Pancreas (tissue), 10 donors: ENCODE data around the gene FBXO36. TPM values are rescaled to one million over a fixed set of nuclear protein-coding genes. Genes with fewer than 3 reads are reported as not detected.
"Not testable (repeated sequence)": the region's sequence is repeated elsewhere in the genome, so short reads cannot be mapped to it uniquely, and the experiment has no call there.

Experiments
- ATAC-seq, 4 donors: fragments of 200-7000 bp; cut with Tn5 transposase; one replicate each; pipeline versions ENCODE4 v1.8.0 to v1.9.1; 2020; ENCODE audit warnings: mild to moderate bottlenecking in 4 of 4, moderate library complexity in 4 of 4
- DNase-seq, 6 donors: peaks; one replicate each; pipeline ENCODE4 v3.0.0-alpha.2; 2020
- FAIRE-seq: peaks from 2 replicates; lab custom pipeline; 2012; peaks lifted over from hg19 to GRCh38; lab: Jason Lieb, UNC
- H3K27ac ChIP-seq, 4 donors: fragments of 200-600 bp; sonication (generic); 1 replicate in 3 of 4; 2 replicates in 1 of 4; pipeline versions ENCODE4 v1.5.0 to v1.8.0; 2020
- H3K27me3 ChIP-seq, 4 donors: fragments of 200-600 bp; one replicate each; pipeline ENCODE4 v1.8.0; 2021
- H3K36me3 ChIP-seq, 3 donors: fragments of 200-600 bp; sonication (generic) in 1 of 3; one replicate each; pipeline versions ENCODE4 v1.5.0 to v1.8.0; 2020 to 2021
- H3K4me1 ChIP-seq, 3 donors: fragments of 200-600 bp; one replicate each; pipeline ENCODE4 v1.8.0; 2021
- H3K4me3 ChIP-seq, 4 donors: fragments of 200-600 bp; sonication (generic) in 2 of 4; one replicate each; pipeline versions ENCODE4 v1.5.0 to v1.8.0; 2020 to 2021
- H3K9me3 ChIP-seq, 4 donors: fragments of 200-600 bp; one replicate each; pipeline ENCODE4 v1.8.0; 2021
- CTCF ChIP-seq, 4 donors: fragments of 200-600 bp; sonication (generic) in 3 of 4; IDR thresholded peaks; one replicate each; pipeline versions ENCODE4 v1.5.0 to v1.8.0; 2021; ENCODE audit warnings: antibody characterized with exemption in 4 of 4
- WGBS, 2 donors: extraction: QIAGEN DNeasy Blood & Tissue Kit; methylation state at CpG; one replicate each; pipeline ENCODE4 v1.1.7; 2013; 5-methylcytosine and 5-hydroxymethylcytosine counted together
- intact Hi-C, 3 donors: fragments of 100-400 bp; cut with DNase I; formaldehyde crosslinking; loops; one replicate each; pipeline versions ENCODE4 v1.11.1 to v1.14.2; 2022
- polyA plus RNA-seq, 2 donors: library from polyadenylated mRNA; stranded (reverse); fragments of 200-250 nt; gene quantifications; one replicate each; pipeline ENCODE4 v1.2.3, GENCODE V29; 2013
- total RNA-seq, 6 donors: library from RNA; stranded (reverse); fragmentation: NEBNext Ultra II Directional in 4 of 6; extraction: Animal tissue kit (Norgen Biotek cat#: 25700) in 4 of 6; gene quantifications; one replicate each; pipeline versions ENCODE4 v1.2.1 to v1.2.4, GENCODE V29; 2021 to 2023
- donor health status: healthy with polysubstance abuse.
- donor health status: DM: no; HTN: no; CAD: no; lungs with moderate emphysema.
- donor health status: DM: no; HTN: no; CAD: no.
- donor health status: control.
- donor health status: control.
- donor health status: Bipolar disorder and iron deficiency.
- donor health status: DM: yes; HTN: yes; CAD: no.
- donor health status: DM: no; HTN: no; CAD: no.
- donor health status: DM: no; HTN: no; CAD: no.
- donor health status: DM: yes; HTN: yes; CAD: no.

FBXO36 gene
- total and polyA plus RNA-seq, 8 donors: 0.84 to 1.8 (median 1.2) TPM

GRCh38 chr2:229900012-229900411 is 22.3 kb upstream of the FBXO36 start:
- Histone ChIP-seq H3K4me3 (no peak overlapping the region), H3K9me3 (no peaks in the 10 kb centered on the region), H3K27me3 (no peaks in the 10 kb centered on the region), H3K4me1 (peaks cover 0 to 8% (median 3%) of the 10 kb centered on the region in 3 donors), H3K36me3 (peaks cover 0 to 5% (median 0%) of the 10 kb centered on the region in 3 donors), H3K27ac (no peak overlapping the region)
- FAIRE-seq: no peak
- intact Hi-C loops: no loop called here
- DNase-seq: no peak
- no peak for ATAC-seq
- WGBS, 2 donors: 83 to 84% methylated on average over 3 of the region's 3 CpGs
- no peak for TF ChIP-seq CTCF (IDR thresholded peaks at IDR 0.05)

GRCh38 chr2:229900514-229900913 is 21.8 kb upstream of the FBXO36 start:
- H3K27ac ChIP-seq, FAIRE-seq, ATAC-seq, H3K36me3 ChIP-seq, H3K9me3 ChIP-seq, H3K4me1 ChIP-seq, DNase-seq, intact Hi-C loops, H3K4me3 ChIP-seq, H3K27me3 ChIP-seq: not testable (repeated sequence)
- 94 to 96% methylated on average over 9 of the region's 9 CpGs for WGBS, 2 donors

GRCh38 chr2:229901819-229902218 is 20.5 kb upstream of the FBXO36 start:
- WGBS, 2 donors: 63 to 64% methylated on average over 3 of the region's 3 CpGs
- TF ChIP-seq CTCF (IDR thresholded peaks at IDR 0.05): no peak

GRCh38 chr2:229903037-229903436 is 19.3 kb upstream of the FBXO36 start:
- H3K36me3 ChIP-seq: peaks cover 0 to 5% (median 5%) of the 10 kb centered on the region in 3 donors
- H3K27me3 ChIP-seq: no peaks in the 10 kb centered on the region
- H3K27ac ChIP-seq: no peak overlapping the region
- 44 to 49% methylated on average over 3 of the region's 3 CpGs for WGBS, 2 donors
- intact Hi-C loops: no loop called here
- no peak for TF ChIP-seq CTCF (IDR thresholded peaks at IDR 0.05)
- FAIRE-seq: no peak
- DNase-seq: no peak
- no peak overlapping the region for H3K4me3 ChIP-seq
- H3K4me1 ChIP-seq: peaks cover 0 to 8% (median 3%) of the 10 kb centered on the region in 3 donors
- ATAC-seq: no peak
- H3K9me3 ChIP-seq: no peaks in the 10 kb centered on the region

More at GRCh38 chr2:229901819-229902218, 20.5 kb upstream of the FBXO36 start:
- FAIRE-seq (no peak), DNase-seq (no peak), ATAC-seq (peak; percentile 66 to 83 (median 77))
- H3K27me3 ChIP-seq: no peaks in the 10 kb centered on the region
- peaks cover 0 to 5% (median 0%) of the 10 kb centered on the region in 3 donors for H3K36me3 ChIP-seq
- peaks cover 0 to 8% (median 3%) of the 10 kb centered on the region in 3 donors for H3K4me1 ChIP-seq
- H3K9me3 ChIP-seq: no peaks in the 10 kb centered on the region
- no peak overlapping the region for H3K4me3 ChIP-seq
- intact Hi-C loops: no loop called here
- no peak overlapping the region for H3K27ac ChIP-seq

GRCh38 chr2:229905601-229906000 is 16.7 kb upstream of the FBXO36 start:
- Histone ChIP-seq H3K27me3 (no peaks in the 10 kb centered on the region), H3K9me3 (no peaks in the 10 kb centered on the region), H3K4me1 (peaks cover 0 to 8% (median 8%) of the 10 kb centered on the region in 3 donors), H3K36me3 (peaks cover 0 to 8% (median 5%) of the 10 kb centered on the region in 3 donors), H3K4me3 (no peak overlapping the region), H3K27ac (no peak overlapping the region)
- intact Hi-C loops: no loop called here
- DNase-seq (no peak), FAIRE-seq (no peak), ATAC-seq (no peak)
- WGBS, 2 donors: 82 to 83% methylated on average over 2 of the region's 2 CpGs
- no peak for TF ChIP-seq CTCF (IDR thresholded peaks at IDR 0.05)
